ENCODE data around the gene RGS10.
A peak's percentile ranks its signal among the peaks of the same experiment; 100 is the strongest.

The RGS10 gene

GRCh38 chr10:119518176-119518575 is 24.3 kb downstream of the RGS10 start:
- DNase-seq (ENCODE audit: low read depth in 3 of 3) = no peak

- peak in 1 of 3 donors; percentile 50 for DNase-seq (ENCODE audit: low read depth in 3 of 3)
Observed at GRCh38 chr10:119517235-119518141, 25.0 kb downstream of the RGS10 start.

- DNase-seq (ENCODE audit: low read depth in 3 of 3) = peak; percentile 52 to 75 (median 58)
Observed at GRCh38 chr10:119516381-119517234, 25.9 kb downstream of the RGS10 start.

- DNase-seq (ENCODE audit: low read depth in 3 of 3) = no peak
Observed at GRCh38 chr10:119515511-119516045, 26.9 kb downstream of the RGS10 start.

- no peak for DNase-seq (ENCODE audit: low read depth in 3 of 3)
Observed at GRCh38 chr10:119514819-119515218, 27.7 kb downstream of the RGS10 start.

GRCh38 chr10:119511828-119512515 is 30.5 kb downstream of the RGS10 start:
- DNase-seq (ENCODE audit: low read depth in 3 of 3) = no peak

- no peak for DNase-seq (ENCODE audit: low read depth in 3 of 3)
Observed at GRCh38 chr10:119509909-119510451, 32.5 kb downstream of the RGS10 start.

- DNase-seq (ENCODE audit: low read depth in 3 of 3) = no peak
Observed at GRCh38 chr10:119507115-119507514, 35.4 kb downstream of the RGS10 start.

GRCh38 chr10:119505588-119506315 is 36.8 kb downstream of the RGS10 start:
- DNase-seq (ENCODE audit: low read depth in 3 of 3) = no peak

- no peak for DNase-seq (ENCODE audit: low read depth in 3 of 3)
Observed at GRCh38 chr10:119505131-119505551, 37.4 kb downstream of the RGS10 start.

- no peak for DNase-seq (ENCODE audit: low read depth in 3 of 3)
Observed at GRCh38 chr10:119504651-119505050, 37.9 kb downstream of the RGS10 start.

- DNase-seq (ENCODE audit: low read depth in 3 of 3) = no peak
Observed at GRCh38 chr10:119503821-119504220, 38.7 kb downstream of the RGS10 start.

GRCh38 chr10:119502618-119503155 is 39.8 kb downstream of the RGS10 start:
- no peak for DNase-seq (ENCODE audit: low read depth in 3 of 3)

- peak in 2 of 3 donors; percentile 53 to 68 for DNase-seq (ENCODE audit: low read depth in 3 of 3)
Observed at GRCh38 chr10:119502209-119502608, 40.3 kb downstream of the RGS10 start.

GRCh38 chr10:119501690-119502089 is 40.8 kb downstream of the RGS10 start:
- no peak for DNase-seq (ENCODE audit: low read depth in 3 of 3)

GRCh38 chr10:119500821-119501220 is 41.7 kb downstream of the RGS10 start:
- DNase-seq (ENCODE audit: low read depth in 3 of 3) = no peak

- no peak for DNase-seq (ENCODE audit: low read depth in 3 of 3)
Observed at GRCh38 chr10:119500123-119500795, 42.3 kb downstream of the RGS10 start.

- no peak for DNase-seq (ENCODE audit: low read depth in 3 of 3)
Observed at GRCh38 chr10:119499677-119500002, 42.9 kb downstream of the RGS10 start.

- DNase-seq (ENCODE audit: low read depth in 3 of 3) = no peak
Observed at GRCh38 chr10:119498889-119499676, 43.4 kb downstream of the RGS10 start.
